HG03457 (cell line): ENCODE measurements around the gene KRTCAP2.

Experiments used
- ATAC-seq: cut with Tn5 transposase; IDR thresholded peaks from one replicate; pipeline ENCODE4 v1.9.1; 2021; ENCODE audit warnings: moderate number of reproducible peaks; ENCODE audit not compliant: unreplicated experiment

The KRTCAP2 gene

DNA sequence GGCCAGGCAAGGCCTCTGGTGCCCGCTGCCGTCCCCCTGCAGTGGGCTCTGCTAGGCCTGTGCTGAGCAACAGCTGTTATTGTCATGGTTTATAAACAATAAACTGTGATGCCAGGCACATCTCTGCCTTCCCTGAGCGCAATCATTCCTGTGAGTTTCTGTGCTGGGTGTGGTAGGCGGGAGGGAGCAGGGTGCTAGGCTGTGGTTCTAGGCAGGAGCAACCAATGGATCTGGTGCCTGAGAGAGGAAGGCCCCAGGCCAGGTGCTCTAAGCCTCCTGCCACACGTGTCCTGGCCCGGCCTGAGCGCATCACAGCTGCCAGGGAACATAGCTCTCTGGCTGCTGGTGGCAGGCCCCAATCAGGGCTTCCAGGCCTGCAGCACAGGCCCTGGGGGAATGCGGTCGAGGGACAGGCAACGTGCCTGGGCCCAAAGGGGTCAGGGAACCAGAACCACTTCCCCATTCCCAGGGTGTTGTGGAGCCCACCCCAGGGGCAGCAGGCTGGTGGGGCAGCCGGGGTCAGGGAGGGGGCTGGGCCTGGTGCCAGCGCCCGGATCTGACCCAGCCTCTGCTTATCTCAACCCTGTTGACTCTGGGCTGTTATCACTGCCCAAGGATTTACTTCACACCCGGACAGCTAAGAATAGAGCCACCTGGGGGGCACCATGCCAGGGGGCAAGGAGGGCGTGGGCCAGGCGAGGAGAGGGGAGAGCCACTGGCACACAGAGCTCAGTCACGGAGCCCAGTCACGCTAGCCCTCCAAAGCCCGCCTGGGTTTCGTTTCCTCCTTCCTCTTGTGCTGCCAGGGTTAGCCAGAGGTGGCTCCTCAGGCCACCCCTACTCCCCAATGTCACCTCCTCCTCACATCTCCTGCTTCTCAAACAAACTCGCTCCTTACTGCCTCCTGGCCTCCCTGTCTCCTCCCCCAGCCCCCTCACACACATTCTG, 12.0 kb upstream of the KRTCAP2 start:
- peak; percentile 67 for ATAC-seq

DNA sequence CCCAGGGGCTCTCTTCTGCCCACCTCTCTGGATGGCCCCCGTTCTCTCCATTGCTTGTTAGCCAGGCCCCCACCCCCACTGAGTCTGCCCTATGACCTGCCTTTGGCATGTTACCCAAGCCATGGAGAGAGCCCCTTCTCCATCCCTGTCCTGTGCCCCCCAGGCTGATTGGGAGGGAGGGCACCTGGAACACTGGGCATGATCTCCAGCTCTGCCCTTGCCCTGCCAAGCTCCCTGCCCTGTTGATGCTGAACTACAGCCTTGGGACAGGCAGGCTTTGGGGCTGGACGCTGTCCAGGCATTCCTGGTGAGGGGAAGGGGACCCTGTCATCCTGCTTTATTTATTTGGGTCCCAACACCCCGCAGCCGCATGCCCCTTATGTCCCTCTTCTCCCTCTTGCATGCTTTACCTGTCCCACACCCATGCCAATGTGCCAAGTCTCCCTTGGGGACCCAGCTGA, 11.3 kb upstream of the KRTCAP2 start:
- no peak for ATAC-seq

DNA sequence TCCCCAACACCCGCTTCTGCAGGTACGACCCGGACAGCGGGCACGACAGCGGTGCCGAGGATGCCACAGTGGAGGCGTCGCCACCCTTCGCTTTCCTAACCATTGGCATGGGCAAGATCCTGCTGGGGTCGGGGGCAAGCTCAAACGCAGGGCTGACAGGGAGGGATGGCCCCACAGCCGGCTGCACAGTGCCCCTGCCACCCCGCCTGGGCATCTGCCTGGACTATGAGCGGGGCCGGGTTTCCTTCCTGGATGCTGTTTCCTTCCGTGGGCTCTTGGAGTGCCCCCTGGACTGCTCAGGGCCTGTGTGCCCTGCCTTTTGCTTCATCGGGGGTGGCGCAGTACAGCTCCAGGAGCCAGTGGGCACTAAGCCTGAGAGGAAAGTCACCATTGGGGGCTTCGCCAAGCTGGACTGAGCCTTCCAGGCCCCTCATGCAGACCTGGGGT, 10.7 kb upstream of the KRTCAP2 start:
- ATAC-seq, result no peak

DNA sequence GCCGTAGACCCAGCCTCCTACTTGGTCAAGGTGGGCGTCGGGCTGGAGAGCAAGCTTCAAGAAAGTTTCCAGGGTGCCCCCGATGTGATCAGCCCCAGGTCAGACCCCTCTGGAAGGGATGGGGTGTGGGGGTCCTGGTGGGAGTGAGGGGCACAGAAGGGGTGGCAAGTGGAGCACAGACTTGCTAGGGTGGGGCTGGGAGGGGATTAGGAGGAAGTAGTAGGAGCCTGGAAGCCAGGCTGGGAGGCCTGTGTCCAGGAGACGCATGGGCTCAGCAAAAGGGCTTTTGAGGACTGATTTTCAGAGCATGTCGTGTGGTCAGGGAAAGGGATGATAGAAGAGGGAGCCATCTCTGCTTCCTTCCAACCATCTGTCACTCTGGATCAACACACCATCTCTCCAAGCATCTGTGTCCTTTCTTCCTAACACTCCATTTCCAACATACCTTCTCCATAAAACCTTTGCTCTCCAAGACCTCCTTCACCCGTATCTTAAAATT, 9.0 kb upstream of the KRTCAP2 start:
- ATAC-seq, result no peak

DNA sequence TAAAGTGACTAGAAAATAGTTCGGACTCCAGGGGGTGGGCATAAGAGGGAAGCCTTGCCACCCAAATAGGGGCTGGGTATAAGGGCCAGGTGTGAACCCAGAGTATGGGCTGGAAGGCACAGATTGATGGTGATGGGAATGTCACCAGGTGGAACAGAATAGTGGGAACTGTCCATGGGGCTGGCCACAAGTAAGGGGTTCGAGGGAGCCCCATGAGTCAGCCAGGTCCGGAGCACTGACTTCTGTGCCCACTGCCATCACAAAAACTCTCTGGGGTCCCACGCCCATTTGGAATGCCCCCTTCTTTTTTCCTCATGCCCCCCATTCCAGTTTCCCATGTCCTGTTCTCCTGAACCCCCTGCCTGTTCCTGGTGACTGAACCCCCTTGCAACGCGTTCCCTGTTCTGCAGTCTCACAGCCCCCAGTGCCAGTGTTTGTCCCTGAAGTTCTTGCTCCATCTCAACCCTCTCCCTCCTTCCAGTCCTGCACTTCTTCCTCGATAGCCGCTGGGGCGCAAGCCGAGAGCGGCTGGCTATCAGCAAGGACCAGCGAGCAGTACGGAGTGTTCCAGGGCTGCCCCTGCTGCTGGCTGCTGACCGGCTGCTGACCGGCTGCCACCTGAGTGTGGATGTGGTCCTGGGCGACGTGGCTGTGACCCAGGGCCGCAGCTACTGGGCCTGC, 8.4 kb upstream of the KRTCAP2 start:
- no peak for ATAC-seq

DNA sequence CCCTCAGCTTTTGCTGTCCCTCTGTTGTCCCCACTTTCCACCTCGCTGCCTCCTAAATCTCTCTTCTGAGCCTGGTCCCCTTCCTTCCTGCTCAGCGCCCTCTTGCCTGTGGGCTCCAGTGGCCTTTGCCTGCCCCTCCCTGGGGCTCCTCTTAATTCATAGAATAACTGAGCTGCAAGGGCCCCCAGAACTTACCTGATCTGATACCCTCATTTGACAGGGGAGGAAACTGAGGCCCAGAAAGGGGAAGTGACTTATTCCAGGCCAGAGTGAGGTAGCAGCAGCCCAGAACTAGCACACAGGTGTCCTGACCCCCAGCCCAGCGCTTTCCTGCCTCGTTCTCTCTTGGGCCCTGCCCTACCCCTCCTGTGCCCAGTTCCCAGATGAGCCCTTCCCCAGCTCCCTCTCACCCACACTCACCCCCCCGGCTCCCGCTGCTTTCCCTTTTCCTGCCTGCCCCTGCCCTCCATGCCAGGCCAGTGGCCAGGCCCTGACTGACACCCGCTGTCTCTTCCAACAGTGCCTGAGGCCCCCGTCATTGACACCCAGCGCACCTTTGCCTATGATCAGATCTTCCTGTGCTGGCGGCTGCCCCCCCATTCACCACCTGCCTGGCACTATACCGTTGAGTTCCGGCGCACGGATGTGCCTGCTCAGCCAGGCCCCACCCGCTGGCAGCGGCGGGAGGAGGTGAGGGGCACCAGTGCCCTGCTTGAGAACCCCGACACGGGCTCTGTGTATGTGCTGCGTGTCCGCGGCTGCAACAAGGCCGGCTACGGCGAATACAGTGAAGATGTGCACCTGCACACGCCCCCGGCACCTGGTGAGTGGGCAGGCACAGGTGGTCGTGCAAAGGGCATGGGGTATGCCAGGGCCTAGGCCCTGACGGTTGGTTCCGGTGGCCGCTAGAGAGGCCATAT, 6.3 kb upstream of the KRTCAP2 start:
- no peak for ATAC-seq

DNA sequence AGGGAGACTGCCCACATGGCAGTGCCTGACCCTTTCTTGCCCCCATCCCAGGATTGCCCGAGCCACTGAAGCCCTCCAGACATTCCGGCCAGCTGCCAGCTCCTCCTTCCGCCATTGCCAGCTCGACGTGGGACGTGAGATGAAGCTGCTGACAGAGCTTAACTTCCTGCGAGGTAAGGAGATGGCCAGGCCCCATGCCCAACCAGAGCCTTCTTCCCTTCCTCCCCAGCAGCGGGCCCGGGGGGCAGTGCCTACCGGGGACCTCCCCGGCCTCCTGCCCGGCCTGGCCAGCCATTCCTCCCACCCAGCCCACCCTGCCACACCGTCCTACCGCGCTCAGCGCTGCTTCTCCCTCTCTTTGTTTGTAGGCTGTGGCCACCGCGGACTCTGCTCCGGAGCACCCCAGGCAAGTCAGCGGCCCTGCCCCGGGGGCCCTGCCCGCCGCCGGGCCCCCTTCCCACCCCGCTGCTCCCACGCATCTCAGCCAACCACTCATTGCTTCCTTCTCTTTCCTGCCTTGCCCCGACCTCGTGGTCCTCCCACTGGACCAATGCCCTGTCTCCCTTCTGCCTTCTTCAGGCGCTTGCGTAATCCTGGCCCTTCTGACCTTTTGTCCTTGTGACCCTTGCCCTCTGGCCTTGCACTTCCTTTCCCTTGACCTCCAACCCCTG, 5.5 kb upstream of the KRTCAP2 start:
- ATAC-seq, result no peak

DNA sequence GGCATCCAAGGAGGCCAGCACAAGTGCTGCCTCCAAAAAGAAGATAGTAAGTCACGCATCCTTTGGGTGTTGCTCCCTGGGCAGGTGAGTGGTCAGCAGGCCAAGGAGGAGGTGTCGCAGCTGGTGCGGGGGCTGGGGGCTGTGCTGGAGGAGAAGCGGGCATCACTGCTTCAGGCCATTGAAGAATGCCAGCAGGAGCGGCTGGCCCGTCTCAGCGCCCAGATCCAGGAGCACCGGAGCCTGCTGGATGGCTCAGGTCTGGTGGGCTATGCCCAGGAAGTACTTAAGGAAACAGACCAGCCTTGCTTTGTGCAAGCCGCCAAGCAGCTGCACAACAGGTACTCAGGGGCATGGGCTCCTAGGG, 4.8 kb upstream of the KRTCAP2 start:
- ATAC-seq, result no peak

DNA sequence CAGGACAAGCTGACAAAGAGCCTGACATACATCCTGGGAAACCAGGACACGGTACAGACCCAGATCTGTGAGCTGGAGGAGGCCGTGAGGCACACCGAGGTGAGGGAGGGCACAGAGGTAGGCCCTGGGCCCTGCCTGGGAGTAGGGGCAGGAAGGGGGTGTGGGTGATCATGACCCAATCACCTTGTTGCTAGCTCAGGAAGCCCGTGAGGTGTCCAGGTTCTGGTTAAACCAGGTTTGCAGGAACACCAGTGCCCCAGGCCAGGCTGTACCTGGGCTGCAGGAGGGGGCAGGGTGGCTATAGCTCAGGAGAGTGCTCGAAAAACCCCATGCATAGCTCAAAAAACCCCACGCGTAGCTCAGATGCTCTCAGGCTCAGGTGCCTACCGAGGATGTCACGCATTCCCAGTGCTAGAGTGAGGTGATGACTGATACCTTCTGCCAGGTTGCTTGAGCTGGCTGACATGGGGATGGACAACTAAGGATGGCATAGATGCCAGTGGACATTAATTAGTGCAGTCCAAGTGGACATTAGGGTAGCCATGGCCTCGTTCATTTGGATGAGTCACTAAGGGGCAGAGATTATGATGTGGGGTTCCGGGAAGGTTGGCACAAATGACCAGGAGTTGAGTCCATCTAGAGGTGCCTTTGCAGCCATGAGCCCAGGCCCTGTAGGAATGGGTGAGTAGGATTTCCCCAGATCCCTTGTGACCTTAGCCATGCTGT, 4.3 kb upstream of the KRTCAP2 start:
- no peak for ATAC-seq

DNA sequence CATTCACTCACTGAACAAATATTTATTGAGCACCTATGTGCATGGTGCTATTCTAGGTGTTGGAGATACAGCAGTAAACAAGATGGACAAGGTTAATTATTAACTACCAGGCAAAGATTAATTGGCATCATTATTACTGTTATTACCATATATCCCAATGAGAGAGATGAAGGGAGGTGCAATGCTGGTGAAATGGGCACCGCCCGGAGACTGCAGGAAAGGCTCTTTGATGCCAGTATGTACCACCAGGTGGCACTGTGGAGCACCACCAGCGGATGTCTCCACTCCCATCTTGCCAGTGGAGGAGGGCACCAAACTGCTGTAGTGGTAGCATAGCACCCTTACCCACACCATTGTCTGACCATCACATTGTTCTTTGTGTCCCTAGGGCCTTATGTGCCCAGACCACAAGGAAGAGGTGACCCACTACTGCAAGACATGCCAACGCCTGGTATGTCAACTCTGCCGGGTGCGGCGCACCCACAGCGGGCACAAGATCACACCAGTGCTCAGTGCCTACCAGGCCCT, 3.5 kb upstream of the KRTCAP2 start:
- ATAC-seq, result no peak

DNA sequence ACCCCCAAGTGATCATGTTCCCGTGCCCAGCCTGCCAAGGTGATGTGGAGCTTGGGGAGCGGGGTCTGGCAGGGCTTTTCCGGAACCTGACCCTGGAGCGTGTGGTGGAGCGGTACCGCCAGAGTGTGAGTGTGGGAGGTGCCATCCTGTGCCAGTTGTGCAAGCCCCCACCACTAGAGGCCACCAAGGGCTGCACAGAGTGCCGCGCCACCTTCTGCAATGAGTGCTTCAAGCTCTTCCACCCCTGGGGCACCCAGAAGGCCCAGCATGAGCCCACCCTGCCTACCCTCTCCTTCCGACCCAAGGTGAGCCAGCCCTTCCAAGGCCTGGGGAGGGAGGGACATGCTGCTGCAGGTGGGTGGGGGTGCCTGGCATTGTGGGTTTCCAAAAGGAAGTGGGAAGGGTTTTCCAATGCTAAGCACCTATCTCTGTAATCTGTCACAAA, 2.8 kb upstream of the KRTCAP2 start:
- no peak for ATAC-seq

DNA sequence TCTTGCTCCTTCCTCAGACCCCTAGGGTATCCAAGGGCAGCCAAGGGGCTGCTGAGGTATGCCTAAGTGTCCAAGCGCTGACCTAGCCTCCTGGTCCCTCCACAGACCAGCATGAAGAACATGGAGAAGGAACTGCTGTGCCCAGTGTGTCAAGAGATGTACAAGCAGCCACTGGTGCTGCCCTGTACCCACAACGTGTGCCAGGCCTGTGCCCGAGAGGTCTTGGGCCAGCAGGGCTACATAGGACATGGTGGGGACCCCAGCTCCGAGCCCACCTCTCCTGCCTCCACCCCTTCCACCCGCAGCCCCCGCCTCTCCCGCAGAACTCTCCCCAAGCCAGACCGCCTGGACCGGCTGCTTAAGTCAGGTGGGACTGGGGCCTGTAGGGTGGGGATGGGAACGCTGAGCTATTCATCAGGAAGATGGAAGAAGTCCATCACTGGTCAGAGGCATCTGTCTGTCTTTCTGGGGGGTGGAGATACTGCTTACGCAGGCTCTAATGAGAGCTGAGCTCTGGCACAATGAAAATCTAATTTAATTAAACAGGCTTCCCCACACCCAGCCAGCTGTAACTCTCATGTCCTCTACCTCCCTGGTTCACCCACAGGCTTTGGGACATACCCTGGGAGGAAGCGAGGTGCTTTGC, 2.3 kb upstream of the KRTCAP2 start:
- no peak for ATAC-seq

DNA sequence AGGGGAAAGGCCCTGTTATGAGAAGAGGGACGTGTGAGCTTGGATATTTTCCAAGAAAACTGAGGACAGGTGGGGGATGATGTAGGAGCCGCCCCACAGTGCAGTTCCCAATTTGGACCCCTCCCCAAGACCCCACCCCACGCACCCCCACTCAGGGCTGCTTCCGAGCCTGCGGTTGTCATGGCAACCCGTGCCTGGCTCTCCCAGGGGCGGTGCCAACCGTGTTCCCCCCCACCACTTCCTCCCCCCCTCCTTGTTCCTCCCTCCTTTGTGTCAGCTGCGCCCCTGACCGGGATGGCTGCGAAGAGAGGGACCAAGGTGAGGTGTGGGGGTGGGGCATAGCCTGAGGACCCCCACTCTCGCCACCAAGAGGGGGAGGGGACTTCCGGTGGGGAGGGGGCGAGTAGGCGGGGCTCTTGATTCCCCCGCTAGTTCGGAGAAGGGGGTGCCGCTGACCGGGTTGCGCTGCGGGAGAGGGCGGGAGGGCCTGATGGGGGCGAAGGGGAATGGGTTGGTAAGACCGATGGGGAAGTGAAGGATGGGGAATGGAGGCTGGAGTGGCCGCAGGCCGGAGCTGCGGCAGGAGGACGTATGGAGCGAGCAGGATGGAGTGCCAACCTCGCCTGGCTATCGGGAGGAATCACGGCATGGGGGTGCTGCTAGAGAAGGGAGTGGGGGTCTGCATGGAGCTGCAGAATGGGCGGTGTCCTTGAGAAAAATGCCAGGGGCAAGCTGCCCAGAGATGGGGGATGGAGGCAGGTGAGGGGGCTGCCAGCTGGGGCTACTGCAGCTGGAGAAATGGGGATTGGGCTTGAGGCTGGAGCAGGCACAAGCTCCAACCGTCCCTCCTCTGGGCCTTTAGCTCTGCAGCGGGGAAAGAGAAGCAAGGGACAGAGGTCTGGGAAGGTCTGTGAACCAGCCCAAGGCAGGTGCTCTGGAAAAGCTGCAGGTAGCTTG, 1.5 kb upstream of the KRTCAP2 start:
- ATAC-seq, result no peak

DNA sequence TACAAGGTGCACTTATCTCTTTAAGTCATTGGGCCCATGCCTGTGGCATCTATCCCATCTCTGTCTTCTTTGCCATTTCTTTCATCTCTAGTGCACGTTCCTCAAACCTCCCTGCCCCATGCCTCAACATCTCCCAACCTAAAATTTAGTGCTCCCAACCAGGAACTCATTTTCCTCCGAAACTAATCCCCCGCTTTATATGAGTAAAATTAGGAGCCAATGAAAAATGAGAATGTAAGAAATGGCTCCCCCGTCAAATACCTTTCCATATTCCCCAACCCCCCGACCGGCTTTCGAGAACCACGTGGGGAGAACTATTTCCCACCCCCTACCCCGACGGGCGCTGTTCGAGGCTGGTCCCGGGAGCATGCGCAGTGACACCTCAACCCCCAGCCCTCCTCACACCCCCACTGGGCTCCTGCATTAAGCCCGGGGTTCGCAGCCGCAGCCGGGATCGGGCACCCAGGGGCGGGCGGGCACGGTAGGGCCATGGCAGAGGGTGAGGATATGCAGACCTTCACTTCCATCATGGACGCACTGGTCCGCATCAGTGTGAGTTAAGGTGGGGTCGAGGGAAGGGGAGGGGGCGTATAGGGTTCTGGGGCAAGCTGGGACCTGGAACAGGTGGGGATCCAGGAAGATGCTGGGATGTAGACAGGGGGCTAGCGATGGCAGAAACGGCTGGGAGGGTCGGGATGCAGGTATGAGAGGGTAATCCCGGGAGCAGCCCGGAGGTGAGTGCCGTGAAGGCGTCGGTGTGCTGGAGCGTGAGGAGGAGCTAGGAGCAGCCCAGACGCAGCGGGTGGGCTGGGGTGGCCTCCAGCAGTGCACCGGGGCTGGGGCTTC, 597 bp upstream of the KRTCAP2 start, which contains the start of gene TRIM46:
TSS of gene TRIM46 (plus strand) at position 372 of the 846 bp plus-strand sequence. CDS start at position 490, 118 bp downstream.
- no peak for ATAC-seq

DNA sequence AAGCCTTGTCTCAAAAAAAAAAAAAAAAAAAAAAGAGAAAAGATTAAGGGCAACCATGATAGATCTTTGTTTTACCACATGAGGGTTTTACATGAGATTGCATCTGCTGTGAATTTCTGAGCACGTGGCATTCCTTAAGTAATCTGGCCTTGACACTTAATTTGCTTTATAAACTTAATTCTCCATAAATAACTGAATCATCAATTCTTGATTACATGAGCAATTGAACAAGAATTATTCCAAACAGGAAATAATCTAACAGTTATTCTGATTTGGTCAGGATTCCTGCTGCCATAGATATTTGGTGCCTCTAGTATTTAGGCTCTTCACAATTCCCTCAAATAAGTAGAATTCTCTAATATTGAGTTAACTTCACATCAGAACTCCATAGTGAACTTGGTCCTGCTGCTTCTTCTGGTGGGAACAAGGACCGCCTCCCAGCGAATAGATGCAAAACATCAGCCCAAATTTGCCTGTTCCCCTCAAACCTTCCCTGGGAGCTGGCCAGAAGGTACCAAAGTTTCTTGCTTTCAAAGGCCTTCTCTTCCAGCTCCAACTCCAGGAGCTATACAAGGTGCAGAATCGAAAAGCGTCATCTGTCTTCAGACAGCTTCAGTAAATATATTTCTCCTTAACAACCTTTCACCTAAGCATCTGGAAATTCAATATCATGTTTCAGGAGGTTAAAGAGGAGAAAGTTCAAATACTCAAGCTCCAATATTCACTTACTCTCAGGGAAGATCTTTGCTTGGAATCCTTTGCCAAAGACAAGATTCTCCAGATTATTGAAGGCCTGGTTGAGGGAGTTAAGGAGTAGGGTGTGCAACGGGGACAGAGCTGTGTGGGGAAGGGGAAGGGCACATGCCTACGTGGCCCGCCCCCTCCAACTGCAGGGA, 1.0 kb downstream of the KRTCAP2 start:
- ATAC-seq, result no peak

DNA sequence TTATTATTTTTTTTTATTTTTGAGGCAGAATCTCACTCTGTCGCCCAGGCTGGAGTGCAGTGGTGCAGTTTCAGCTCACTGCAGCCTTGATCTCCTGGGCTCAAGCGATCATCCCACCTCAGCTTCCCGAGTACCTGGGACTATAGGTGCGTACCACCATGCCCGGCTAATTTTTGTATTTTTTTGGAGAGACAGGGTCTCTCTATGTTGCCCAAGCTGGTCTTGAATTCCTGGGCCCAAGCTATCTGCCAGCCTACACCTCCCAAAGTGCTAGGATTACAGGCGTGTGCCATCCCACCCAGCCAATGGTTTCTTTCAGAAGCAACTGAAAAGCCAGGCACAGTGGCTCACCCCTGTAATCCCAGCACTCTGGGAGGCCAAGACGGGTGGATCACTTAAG, 2.3 kb downstream of the KRTCAP2 start:
- no peak for ATAC-seq
